Gastroesophageal sphincter (tissue), 3 donors: ENCODE results near the gene MORC4.

Source experiments
- CTCF ChIP-seq, 4 experiments: fragments of 200-600 bp in 2 of 4; fragments of 450-650 bp in 2 of 4; sonication (generic) in 1 of 4; IDR thresholded peaks; one replicate each; pipeline ENCODE4 v1.5.1; 2017 to 2019; ENCODE audit warnings: antibody characterized with exemption in 4 of 4, mild to moderate bottlenecking in 2 of 4, moderate library complexity in 2 of 4
- EP300 ChIP-seq: sonication (generic); formaldehyde crosslinking; IDR thresholded peaks from one replicate; pipeline ENCODE4 v1.6.1; 2017; ENCODE audit warnings: antibody characterized with exemption, mild to moderate bottlenecking

- TF ChIP-seq CTCF (IDR thresholded peaks at IDR 0.05) (no peak), EP300 (no peak)
Observed at GRCh38 chrX:106940068-106940467, 59.9 kb downstream of the MORC4 start.
